GM12878 (cell line): Measurements from ENCODE around the gene PEX16. TPM values are rescaled to one million over a fixed set of nuclear protein-coding genes. Genes with fewer than 3 reads are reported as not detected.

Experiments used
- ATAC-seq: fragments of 200-7000 bp; cut with Tn5 transposase; 3 replicates; pipeline ENCODE4 v1.9.1; 2020; ENCODE audit warnings: mild to moderate bottlenecking, moderate library complexity
- BruUV-seq: library from RNA; stranded (reverse); fragments of 400-500 nt; replicated peaks from 2 replicates; lab custom pipeline; 2021; lab: Mats Ljungman, UMichigan
- CTCF ChIA-PET: fragments of 300-600 bp; sonication (Branson Sonifier 250); formaldehyde crosslinking; extraction: SDS; loops from one replicate; lab custom pipeline; 2021; ENCODE audit warnings: inconsistent platforms; lab: Yijun Ruan, JAX
- POLR2A ChIA-PET: fragments of 350-600 bp; formaldehyde crosslinking; extraction: SDS; loops from one replicate; lab custom pipeline; 2021; ENCODE audit warnings: inconsistent platforms; lab: Charles Lee
- RAD21 ChIA-PET: fragments of 300-600 bp; sonication (Branson Sonifier 250); formaldehyde crosslinking; loops from one replicate; lab custom pipeline; 2023; ENCODE audit warnings: antibody characterized with exemption; ENCODE audit not compliant: unreplicated experiment; lab: Charles Lee
- SMC1A ChIA-PET: fragments of 300-600 bp; sonication (Branson Sonifier 250); formaldehyde crosslinking; loops from one replicate; lab custom pipeline; 2023; ENCODE audit not compliant: unreplicated experiment, uncharacterized antibody; lab: Charles Lee
- DNase-seq: peaks from one replicate; pipeline ENCODE4 v3.0.0-alpha.2; 2011; ENCODE audit warnings: low read depth, low spot score
- FAIRE-seq: peaks from 3 replicates; lab custom pipeline; 2011; peaks lifted over from hg19 to GRCh38; lab: Jason Lieb, UNC
- H2AFZ ChIP-seq: 2 replicates; pipeline ENCODE4 v1.6.0; 2011; ENCODE audit warnings: low read depth, low read length, control low read depth; ENCODE audit not compliant: control insufficient read depth
- H3K27ac ChIP-seq: 2 replicates; pipeline ENCODE4 v1.5.1; 2011; ENCODE audit warnings: control low read depth; ENCODE audit not compliant: control insufficient read depth, insufficient read depth
- H3K27me3 ChIP-seq, 2 experiments: replicated peaks in 1 of 2; 2 replicates each; pipeline versions ENCODE4 v1.6.0 to v1.6.1; 2011; ENCODE audit warnings: low read length in 1 of 2; ENCODE audit not compliant: control insufficient read depth in 2 of 2, insufficient read depth in 2 of 2
- H3K36me3 ChIP-seq, 2 experiments: 2 replicates each; pipeline ENCODE4 v1.5.1; 2011; ENCODE audit warnings: low read length in 1 of 2; ENCODE audit not compliant: control insufficient read depth in 2 of 2, insufficient read depth in 2 of 2
- H3K4me1 ChIP-seq: 2 replicates; pipeline ENCODE4 v1.6.1; 2011; ENCODE audit warnings: mild to moderate bottlenecking, low read length, moderate library complexity, mixed read lengths; ENCODE audit not compliant: control insufficient read depth, insufficient read depth
- H3K4me2 ChIP-seq: 2 replicates; pipeline ENCODE4 v1.6.0; 2011; ENCODE audit warnings: control low read depth; ENCODE audit not compliant: control insufficient read depth, insufficient read depth
- H3K4me3 ChIP-seq: fragments of 200-600 bp; sonication (generic); 2 replicates; pipeline ENCODE4 v1.5.1; 2016
- H3K79me2 ChIP-seq: 2 replicates; pipeline ENCODE4 v1.6.0; 2011; ENCODE audit warnings: low read length; ENCODE audit not compliant: control insufficient read depth, insufficient read depth
- H3K9ac ChIP-seq: 2 replicates; pipeline ENCODE4 v1.8.0; 2011; ENCODE audit warnings: low read length, control low read depth, mixed read lengths; ENCODE audit not compliant: control insufficient read depth, insufficient read depth
- H3K9me3 ChIP-seq: replicated peaks from 3 replicates; pipeline ENCODE4 v1.5.1; 2011; ENCODE audit warnings: mild to moderate bottlenecking, low read length; ENCODE audit not compliant: control insufficient read depth, insufficient read depth
- H4K20me1 ChIP-seq: 2 replicates; pipeline ENCODE4 v1.6.0; 2011; ENCODE audit not compliant: control insufficient read depth, insufficient read depth
- BRCA1 ChIP-seq: IDR thresholded peaks from 2 replicates; pipeline ENCODE4 v1.6.1; 2011; ENCODE audit warnings: low read depth, low read length, improper control_type of control experiment
- CREM ChIP-seq: IDR thresholded peaks from 2 replicates; pipeline ENCODE4 v1.6.1; 2014; ENCODE audit warnings: antibody characterized with exemption, low read depth
- NR2C1 ChIP-seq: fragments of 450-650 bp; IDR thresholded peaks from 2 replicates; pipeline ENCODE4 v1.6.1; 2017; ENCODE audit warnings: antibody characterized with exemption, mild to moderate bottlenecking, moderate library complexity
- WGBS: methylation state at CpG from one replicate; pipeline ENCODE4 v1.1.6; 2016; ENCODE audit warnings: low lambda C conversion rate; ENCODE audit not compliant: insufficient replicate concordance, insufficient coverage; ENCODE audit errors: missing lambda C conversion rate; 5-methylcytosine and 5-hydroxymethylcytosine counted together
- in situ Hi-C: fragments of 300-500 bp; cut with MboI; formaldehyde crosslinking; loops from 9 replicates; pipeline ENCODE4 v1.14.3; 2018; ENCODE audit warnings: mixed read lengths
- intact Hi-C: fragments of 100-400 bp; cut with micrococcal nuclease; formaldehyde crosslinking; loops from one replicate; pipeline ENCODE4 v1.14.2; 2022; ENCODE audit not compliant: unreplicated experiment
- polyA plus RNA-seq, 11 experiments: library from polyadenylated mRNA; depleted of rRNA in 4 of 11; unstranded in 6 of 11; stranded (reverse) in 5 of 11; fragments of >200 nt; fragmentation: Nextera tagmentation in 4 of 11; fragmentation: Illumina TruSeq in 1 of 11; extraction: Ambion mirVana in 4 of 11; extraction: Trizol in 1 of 11; gene quantifications; 1 replicate in 1 of 11; 2 replicates in 10 of 11; pipeline versions ENCODE4 v1.2.1 to v1.2.3, GENCODE V29; 2011 to 2016; ENCODE audit warnings: inconsistent platforms in 2 of 11, missing spikeins in 2 of 11, low read depth in 1 of 11
- total RNA-seq, 4 experiments: library from RNA; depleted of rRNA in 3 of 4; stranded (reverse); fragments of >200 nt in 3 of 4; fragmentation: Illumina TruSeq in 1 of 4; extraction: Trizol in 1 of 4; gene quantifications; 2 replicates each; pipeline versions ENCODE4 v1.2.1 to v1.2.3, GENCODE V29; 2013 to 2021
- TF ChIP-seq, protein P1 (sequence below): fragments of 450-650 bp; IDR thresholded peaks from 2 replicates; pipeline ENCODE4 v1.6.1; 2017; ENCODE audit warnings: mild to moderate bottlenecking, moderate library complexity

Gene PEX16
- total and polyA plus RNA-seq, 10 of the 15 experiments (the other 5 are each of a cell fraction or from before 2014, with no cell fraction given): 1.4 to 53.5 (median 27.6) TPM

DNA sequence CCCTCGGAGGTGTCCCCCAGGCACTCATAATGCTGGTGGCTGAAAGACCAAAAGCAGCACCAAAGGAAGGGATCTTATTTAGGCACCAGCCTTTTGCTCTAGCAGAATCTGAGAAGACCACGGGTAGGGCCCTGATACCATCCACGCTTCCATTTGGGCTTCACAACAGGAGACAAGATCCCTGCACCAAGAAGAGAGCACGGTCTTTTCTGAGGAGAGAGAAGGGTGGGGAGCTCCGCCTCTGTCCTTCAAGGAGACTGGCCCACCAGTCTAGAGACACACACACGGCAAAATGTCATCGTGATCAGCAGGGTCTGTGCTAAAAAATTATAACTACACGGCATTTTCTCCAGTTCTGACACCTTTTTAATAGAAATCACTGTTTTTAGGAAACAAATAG lies 14.5 kb upstream of the PEX16 start (continued):
- TF ChIP-seq NR2C1: no peak
- no peak for TF ChIP-seq CREM

DNA sequence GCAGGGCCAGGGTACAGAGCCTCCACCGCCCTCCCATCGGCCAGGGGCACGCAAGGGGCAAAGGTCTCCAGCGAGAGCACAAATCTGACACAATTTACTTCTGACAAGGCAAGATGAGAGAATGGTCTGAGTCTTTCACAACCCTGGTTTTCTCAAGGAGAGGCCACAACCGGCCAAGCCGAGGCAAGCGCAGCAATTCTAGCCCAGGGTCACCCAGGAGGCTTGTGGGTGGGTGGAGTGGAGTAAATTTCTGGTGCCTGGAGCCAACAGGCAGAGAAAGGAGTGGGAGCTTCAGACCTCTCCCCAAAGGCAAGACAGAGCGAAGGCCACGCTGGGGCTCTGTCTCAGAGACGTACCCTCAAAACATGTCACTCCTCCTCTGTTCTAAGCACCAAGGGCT lies 14.1 kb upstream of the PEX16 start:
- no peaks in the 10 kb centered on the region for H3K79me2 ChIP-seq
- H3K27ac ChIP-seq: no peak overlapping the region
- intact Hi-C loops: no loop called here
- DNase-seq (no peak), ATAC-seq (no peak)
- in situ Hi-C loops: no loop called here
- H3K36me3 ChIP-seq: peaks cover 3 to 12% of the 10 kb centered on the region in 2 experiments; a peak in 2 of 4 replicates
- CTCF ChIA-PET: interaction anchor here (1.0 to 3.3 kb wide), 2 partner anchors 33 to 90 kb away, joined by 4 to 20 read pairs; no protein-coding TSS in a partner anchor
- H3K9ac ChIP-seq: no peak overlapping the region
- 98% methylated on average over 10 of the region's 10 CpGs for WGBS
- no peaks in the 10 kb centered on the region for H3K9me3 ChIP-seq
- peaks cover 53% of the 10 kb centered on the region for H3K4me1 ChIP-seq
- no peak overlapping the region for H3K4me3 ChIP-seq
- POLR2A ChIA-PET: interaction anchor here (1.6 to 3.1 kb wide), 4 partner anchors 7 to 75 kb away, joined by 6 to 27 read pairs (median 14); partner anchors contain the start of gene PEX16
- H3K4me2 ChIP-seq: no peak overlapping the region
- TF ChIP-seq BRCA1: no peak
- TF ChIP-seq, protein P1, sequence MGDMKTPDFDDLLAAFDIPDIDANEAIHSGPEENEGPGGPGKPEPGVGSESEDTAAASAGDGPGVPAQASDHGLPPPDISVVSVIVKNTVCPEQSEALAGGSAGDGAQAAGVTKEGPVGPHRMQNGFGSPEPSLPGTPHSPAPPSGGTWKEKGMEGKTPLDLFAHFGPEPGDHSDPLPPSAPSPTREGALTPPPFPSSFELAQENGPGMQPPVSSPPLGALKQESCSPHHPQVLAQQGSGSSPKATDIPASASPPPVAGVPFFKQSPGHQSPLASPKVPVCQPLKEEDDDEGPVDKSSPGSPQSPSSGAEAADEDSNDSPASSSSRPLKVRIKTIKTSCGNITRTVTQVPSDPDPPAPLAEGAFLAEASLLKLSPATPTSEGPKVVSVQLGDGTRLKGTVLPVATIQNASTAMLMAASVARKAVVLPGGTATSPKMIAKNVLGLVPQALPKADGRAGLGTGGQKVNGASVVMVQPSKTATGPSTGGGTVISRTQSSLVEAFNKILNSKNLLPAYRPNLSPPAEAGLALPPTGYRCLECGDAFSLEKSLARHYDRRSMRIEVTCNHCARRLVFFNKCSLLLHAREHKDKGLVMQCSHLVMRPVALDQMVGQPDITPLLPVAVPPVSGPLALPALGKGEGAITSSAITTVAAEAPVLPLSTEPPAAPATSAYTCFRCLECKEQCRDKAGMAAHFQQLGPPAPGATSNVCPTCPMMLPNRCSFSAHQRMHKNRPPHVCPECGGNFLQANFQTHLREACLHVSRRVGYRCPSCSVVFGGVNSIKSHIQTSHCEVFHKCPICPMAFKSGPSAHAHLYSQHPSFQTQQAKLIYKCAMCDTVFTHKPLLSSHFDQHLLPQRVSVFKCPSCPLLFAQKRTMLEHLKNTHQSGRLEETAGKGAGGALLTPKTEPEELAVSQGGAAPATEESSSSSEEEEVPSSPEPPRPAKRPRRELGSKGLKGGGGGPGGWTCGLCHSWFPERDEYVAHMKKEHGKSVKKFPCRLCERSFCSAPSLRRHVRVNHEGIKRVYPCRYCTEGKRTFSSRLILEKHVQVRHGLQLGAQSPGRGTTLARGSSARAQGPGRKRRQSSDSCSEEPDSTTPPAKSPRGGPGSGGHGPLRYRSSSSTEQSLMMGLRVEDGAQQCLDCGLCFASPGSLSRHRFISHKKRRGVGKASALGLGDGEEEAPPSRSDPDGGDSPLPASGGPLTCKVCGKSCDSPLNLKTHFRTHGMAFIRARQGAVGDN: no peak
- TF ChIP-seq, all 136 proteins: peak for 0
- Histone ChIP-seq H4K20me1 (peaks cover 6% of the 10 kb centered on the region), H2AFZ (no peak overlapping the region), H3K27me3 (no peaks in the 10 kb centered on the region)
- ChIA-PET SMC1A (interaction anchor here (2.7 to 2.9 kb wide), 3 partner anchors 9 to 34 kb away, joined by 18 to 31 read pairs (median 24); partner anchors contain the start of gene PEX16), RAD21 (interaction anchor here (1.8 to 3.2 kb wide), 3 partner anchors 13 to 85 kb away, joined by 6 to 29 read pairs (median 18); partner anchors contain the start of genes CRY2 and PEX16)
- no peak for FAIRE-seq
- no TSS peak for BruUV-seq
